GM19452 (cell line): Measurements from ENCODE around the gene ADAMTS17.
"Not testable (repeated sequence)": the region's sequence is repeated elsewhere in the genome, so short reads cannot be mapped to it uniquely, and the experiment has no call there.

Source experiments
- ATAC-seq: cut with Tn5 transposase; IDR thresholded peaks from one replicate; pipeline ENCODE4 v1.9.1; 2021; ENCODE audit not compliant: unreplicated experiment

Gene ADAMTS17

GRCh38 chr15:100095541-100096247 lies 246.1 kb downstream of the ADAMTS17 start:
- ATAC-seq = no peak

- ATAC-seq = no peak
Measured at GRCh38 chr15:100094127-100094510, 247.7 kb downstream of the ADAMTS17 start.

GRCh38 chr15:100093211-100094126 lies 248.3 kb downstream of the ADAMTS17 start:
- no peak for ATAC-seq

- no peak for ATAC-seq
Measured at GRCh38 chr15:100092034-100092433, 249.7 kb downstream of the ADAMTS17 start.

- no peak for ATAC-seq
Measured at GRCh38 chr15:100090411-100090810, 251.4 kb downstream of the ADAMTS17 start.

GRCh38 chr15:100084042-100084821 lies 257.5 kb downstream of the ADAMTS17 start:
- ATAC-seq = not testable (repeated sequence)

GRCh38 chr15:100083572-100083971 lies 258.2 kb downstream of the ADAMTS17 start:
- ATAC-seq = no peak

GRCh38 chr15:100082761-100083402 lies 258.9 kb downstream of the ADAMTS17 start:
- no peak for ATAC-seq

- no peak for ATAC-seq
Measured at GRCh38 chr15:100081454-100081853, 260.3 kb downstream of the ADAMTS17 start.

- ATAC-seq = no peak
Measured at GRCh38 chr15:100078511-100079220, 263.1 kb downstream of the ADAMTS17 start.

GRCh38 chr15:100075229-100075628 lies 266.5 kb downstream of the ADAMTS17 start:
- ATAC-seq = no peak

GRCh38 chr15:100073982-100074381 lies 267.8 kb downstream of the ADAMTS17 start:
- ATAC-seq = no peak

- not testable (repeated sequence) for ATAC-seq
Measured at GRCh38 chr15:100066521-100067280, 275.1 kb downstream of the ADAMTS17 start.

GRCh38 chr15:100061944-100062343 lies 279.8 kb downstream of the ADAMTS17 start:
- ATAC-seq = no peak

GRCh38 chr15:100060276-100060926 lies 281.4 kb downstream of the ADAMTS17 start:
- ATAC-seq = no peak

GRCh38 chr15:100059521-100059920 lies 282.3 kb downstream of the ADAMTS17 start:
- ATAC-seq = no peak

- ATAC-seq = no peak
Measured at GRCh38 chr15:100059094-100059493, 282.7 kb downstream of the ADAMTS17 start.

- no peak for ATAC-seq
Measured at GRCh38 chr15:100058458-100058857, 283.3 kb downstream of the ADAMTS17 start.

GRCh38 chr15:100057281-100057680 lies 284.5 kb downstream of the ADAMTS17 start:
- no peak for ATAC-seq
